PC-3 (cell line): Measurements from ENCODE around the gene LGALS16.

Experiments used
- CTCF ChIP-seq: fragments of 300-600 bp; sonication (generic); conservative IDR thresholded peaks from 2 replicates; pipeline ENCODE4 v1.5.1; 2017; ENCODE audit warnings: antibody characterized with exemption, low read depth, mild to moderate bottlenecking, low read length
- EZH2 ChIP-seq: fragments of 300-600 bp; sonication (generic); IDR thresholded peaks from one replicate; pipeline ENCODE4 v1.6.1; 2017; ENCODE audit warnings: antibody characterized with exemption, mild to moderate bottlenecking, low read length; ENCODE audit not compliant: unreplicated experiment
- EZH2phosphoT487 ChIP-seq: fragments of 300-600 bp; sonication (generic); IDR thresholded peaks from 2 replicates; pipeline ENCODE4 v1.6.1; 2018; ENCODE audit warnings: mild to moderate bottlenecking, antibody characterized with exemption, low read length, borderline replicate concordance

GRCh38 chr19:39704181-39705044 lies 48.7 kb downstream of the LGALS16 start, which contains the start of gene LGALS14:
- TF ChIP-seq CTCF (no peak), EZH2 (no peak), EZH2phosphoT487 (no peak)
